ENCODE measurements around the gene ETV7. TPM values are rescaled to one million over a fixed set of nuclear protein-coding genes. Genes with fewer than 3 reads are reported as not detected.

Gene ETV7
- total RNA-seq, 1 donor from 2014 or later: not detected

- H3K9me3 Mint-ChIP-seq (ENCODE audit: unreplicated experiment): no peaks in the 10 kb centered on the region
- no peaks in the 10 kb centered on the region for H3K36me3 Mint-ChIP-seq (ENCODE audit: low read depth, unreplicated experiment)
- no peak for TF ChIP-seq CTCF (IDR thresholded peaks at IDR 0.05; ENCODE audit: unreplicated experiment)
- DNase-seq (ENCODE audit: low spot score): no peak
- peaks cover 15% of the 10 kb centered on the region for H3K27me3 Mint-ChIP-seq (ENCODE audit: unreplicated experiment)
- H3K27ac Mint-ChIP-seq (ENCODE audit: unreplicated experiment): no peak overlapping the region
- H3K4me1 Mint-ChIP-seq (ENCODE audit: unreplicated experiment): peaks cover 10% of the 10 kb centered on the region
- no peak overlapping the region for H3K4me3 Mint-ChIP-seq (ENCODE audit: unreplicated experiment)
These were observed 3.4 kb downstream of the ETV7 start for GRCh38 chr6:36384095-36384494.

- Mint-ChIP-seq H3K4me1 (ENCODE audit: unreplicated experiment) (peaks cover 10% of the 10 kb centered on the region), H3K27me3 (ENCODE audit: unreplicated experiment) (peaks cover 15% of the 10 kb centered on the region), H3K36me3 (ENCODE audit: low read depth, unreplicated experiment) (no peaks in the 10 kb centered on the region), H3K27ac (ENCODE audit: unreplicated experiment) (no peak overlapping the region), H3K9me3 (ENCODE audit: unreplicated experiment) (no peaks in the 10 kb centered on the region), H3K4me3 (ENCODE audit: unreplicated experiment) (no peak overlapping the region)
- TF ChIP-seq CTCF (IDR thresholded peaks at IDR 0.05; ENCODE audit: unreplicated experiment): no peak
- DNase-seq (ENCODE audit: low spot score): no peak
These were observed 3.9 kb downstream of the ETV7 start for GRCh38 chr6:36383606-36384005.

GRCh38 chr6:36382976-36383375 lies 4.5 kb downstream of the ETV7 start:
- H3K36me3 Mint-ChIP-seq (ENCODE audit: low read depth, unreplicated experiment): no peaks in the 10 kb centered on the region
- no peak overlapping the region for H3K4me3 Mint-ChIP-seq (ENCODE audit: unreplicated experiment)
- TF ChIP-seq CTCF (IDR thresholded peaks at IDR 0.05; ENCODE audit: unreplicated experiment): no peak
- no peaks in the 10 kb centered on the region for H3K9me3 Mint-ChIP-seq (ENCODE audit: unreplicated experiment)
- H3K27ac Mint-ChIP-seq (ENCODE audit: unreplicated experiment): no peak overlapping the region
- H3K4me1 Mint-ChIP-seq (ENCODE audit: unreplicated experiment): peaks cover 10% of the 10 kb centered on the region
- peaks cover 15% of the 10 kb centered on the region for H3K27me3 Mint-ChIP-seq (ENCODE audit: unreplicated experiment)
- no peak for DNase-seq (ENCODE audit: low spot score)

GRCh38 chr6:36381502-36382389 lies 5.7 kb downstream of the ETV7 start:
- Mint-ChIP-seq H3K27me3 (ENCODE audit: unreplicated experiment) (peaks cover 10% of the 10 kb centered on the region), H3K9me3 (ENCODE audit: unreplicated experiment) (no peaks in the 10 kb centered on the region), H3K4me3 (ENCODE audit: unreplicated experiment) (peak overlapping the region; percentile 26), H3K27ac (ENCODE audit: unreplicated experiment) (no peak overlapping the region), H3K36me3 (ENCODE audit: low read depth, unreplicated experiment) (no peaks in the 10 kb centered on the region), H3K4me1 (ENCODE audit: unreplicated experiment) (peaks cover 4% of the 10 kb centered on the region)
- TF ChIP-seq CTCF (IDR thresholded peaks at IDR 0.05; ENCODE audit: unreplicated experiment): no peak
- DNase-seq (ENCODE audit: low spot score): no peak

GRCh38 chr6:36380166-36380565 lies 7.3 kb downstream of the ETV7 start:
- TF ChIP-seq CTCF (IDR thresholded peaks at IDR 0.05; ENCODE audit: unreplicated experiment): no peak
- Mint-ChIP-seq H3K36me3 (ENCODE audit: low read depth, unreplicated experiment) (no peaks in the 10 kb centered on the region), H3K27me3 (ENCODE audit: unreplicated experiment) (peaks cover 8% of the 10 kb centered on the region), H3K4me3 (ENCODE audit: unreplicated experiment) (no peak overlapping the region), H3K9me3 (ENCODE audit: unreplicated experiment) (no peaks in the 10 kb centered on the region), H3K4me1 (ENCODE audit: unreplicated experiment) (no peaks in the 10 kb centered on the region), H3K27ac (ENCODE audit: unreplicated experiment) (no peak overlapping the region)
- DNase-seq (ENCODE audit: low spot score): no peak

All from endothelial cell (in vitro differentiated cells).